ENCODE measurements around the gene PRPF40A.

GRCh38 chr2:152644189-152644873, 72.9 kb downstream of the PRPF40A start:
- no peak for TF ChIP-seq CTCF (IDR thresholded peaks at IDR 0.05; ENCODE audit: poor library complexity)
- no peak for TF ChIP-seq EZH2 (IDR thresholded peaks at IDR 0.05; ENCODE audit: borderline replicate concordance)
- TF ChIP-seq EZH2phosphoT487 (IDR thresholded peaks at IDR 0.05; ENCODE audit: low read depth, severe bottlenecking, unreplicated experiment), result no peak
